Osteoblast (primary cell): ENCODE results near the gene ZBED1. TPM values are rescaled to one million over a fixed set of nuclear protein-coding genes. Genes with fewer than 3 reads are reported as not detected.
A peak's percentile ranks its signal among the peaks of the same experiment; 100 is the strongest.

Source experiments
- DNase-seq: peaks from one replicate; pipeline ENCODE4 v3.0.0; 2011; ENCODE audit warnings: low spot score, mixed read lengths; ENCODE audit not compliant: insufficient read length; ENCODE audit errors: missing footprints
- H2AFZ ChIP-seq: 2 replicates; pipeline ENCODE4 v1.6.0; 2011; ENCODE audit warnings: mild to moderate bottlenecking, low read length
- H3K27ac ChIP-seq: 2 replicates; pipeline ENCODE4 v1.5.1; 2011; ENCODE audit warnings: mild to moderate bottlenecking, low read depth, low read length, moderate library complexity
- H3K27me3 ChIP-seq: 2 replicates; pipeline ENCODE4 v1.6.0; 2012; ENCODE audit warnings: mild to moderate bottlenecking, control low read depth, inconsistent platforms, low read length, moderate library complexity; ENCODE audit not compliant: insufficient read depth
- H3K36me3 ChIP-seq: 2 replicates; pipeline ENCODE4 v1.5.1; 2011; ENCODE audit warnings: mild to moderate bottlenecking, low read length, control low read depth, moderate library complexity; ENCODE audit not compliant: insufficient read depth
- H3K4me1 ChIP-seq: 2 replicates; pipeline ENCODE4 v1.5.1; 2011; ENCODE audit warnings: mild to moderate bottlenecking, low read length, control low read depth, moderate library complexity; ENCODE audit not compliant: insufficient read depth
- H3K4me2 ChIP-seq: 2 replicates; pipeline ENCODE4 v1.6.0; 2011; ENCODE audit warnings: mild to moderate bottlenecking, low read length; ENCODE audit not compliant: insufficient read depth
- H3K4me3 ChIP-seq: fragments of 200-600 bp; sonication (generic); 3 replicates; pipeline ENCODE4 v1.5.1; 2012; ENCODE audit warnings: mild to moderate bottlenecking, low read length, inconsistent platforms; ENCODE audit not compliant: insufficient read depth
- H3K79me2 ChIP-seq: 2 replicates; pipeline ENCODE4 v1.6.0; 2012; ENCODE audit warnings: mild to moderate bottlenecking, low read length, control low read depth, inconsistent platforms; ENCODE audit not compliant: insufficient read depth
- H3K9me3 ChIP-seq: 2 replicates; pipeline ENCODE4 v1.5.1; 2011; ENCODE audit warnings: low read depth, low read length, control low read depth
- H4K20me1 ChIP-seq: 2 replicates; pipeline ENCODE4 v1.6.0; 2012; ENCODE audit warnings: mild to moderate bottlenecking, low read length, control low read depth; ENCODE audit not compliant: insufficient read depth
- CTCF ChIP-seq: IDR thresholded peaks from 2 replicates; pipeline ENCODE4 v1.5.1; 2011; ENCODE audit warnings: mild to moderate bottlenecking, low read depth, low read length, moderate library complexity; ENCODE audit errors: extremely low read depth
- total RNA-seq: library from RNA; depleted of rRNA; stranded (reverse); fragments of >200 nt; gene quantifications from 2 replicates; pipeline ENCODE4 v1.2.3, GENCODE V29; 2012

The ZBED1 gene
- total RNA-seq, 1 donor, result 57.2 TPM

GRCh38 chrX:2540426-2540947 is 39.7 kb upstream of the ZBED1 start:
- H3K36me3 ChIP-seq, result no peaks in the 10 kb centered on the region
- no peaks in the 10 kb centered on the region for H3K79me2 ChIP-seq
- H3K27ac ChIP-seq, result no peak overlapping the region
- DNase-seq, result no peak
- H3K4me1 ChIP-seq, result no peaks in the 10 kb centered on the region
- no peak for TF ChIP-seq CTCF
- H2AFZ ChIP-seq, result no peak overlapping the region
- H4K20me1 ChIP-seq, result no peaks in the 10 kb centered on the region
- no peak overlapping the region for H3K4me3 ChIP-seq
- peaks cover 14% of the 10 kb centered on the region for H3K27me3 ChIP-seq
- H3K4me2 ChIP-seq, result no peak overlapping the region
- H3K9me3 ChIP-seq, result no peaks in the 10 kb centered on the region

GRCh38 chrX:2539586-2539985 is 38.8 kb upstream of the ZBED1 start:
- H4K20me1 ChIP-seq, result no peaks in the 10 kb centered on the region
- H3K36me3 ChIP-seq, result no peaks in the 10 kb centered on the region
- H3K4me1 ChIP-seq, result no peaks in the 10 kb centered on the region
- H3K27me3 ChIP-seq, result peaks cover 14% of the 10 kb centered on the region
- no peaks in the 10 kb centered on the region for H3K79me2 ChIP-seq
- no peak for TF ChIP-seq CTCF
- H3K27ac ChIP-seq, result no peak overlapping the region
- H3K9me3 ChIP-seq, result no peaks in the 10 kb centered on the region
- no peak overlapping the region for H3K4me3 ChIP-seq
- H3K4me2 ChIP-seq, result no peak overlapping the region
- H2AFZ ChIP-seq, result no peak overlapping the region
- DNase-seq, result peak; percentile 42

- H4K20me1 ChIP-seq, result no peaks in the 10 kb centered on the region
- H3K36me3 ChIP-seq, result no peaks in the 10 kb centered on the region
- H3K27me3 ChIP-seq, result peaks cover 14% of the 10 kb centered on the region
- H2AFZ ChIP-seq, result no peak overlapping the region
- no peak overlapping the region for H3K27ac ChIP-seq
- H3K4me1 ChIP-seq, result no peaks in the 10 kb centered on the region
- no peaks in the 10 kb centered on the region for H3K79me2 ChIP-seq
- H3K4me2 ChIP-seq, result no peak overlapping the region
- no peaks in the 10 kb centered on the region for H3K9me3 ChIP-seq
- DNase-seq, result no peak
- H3K4me3 ChIP-seq, result no peak overlapping the region
- TF ChIP-seq CTCF, result no peak
Measured at GRCh38 chrX:2538031-2538757, 37.4 kb upstream of the ZBED1 start.

- Histone ChIP-seq H4K20me1 (no peaks in the 10 kb centered on the region), H3K4me3 (no peak overlapping the region)
- no peak for TF ChIP-seq CTCF
Measured at GRCh38 chrX:2536974-2537373, 36.2 kb upstream of the ZBED1 start.

More at GRCh38 chrX:2536974-2537373, 36.2 kb upstream of the ZBED1 start:
- Histone ChIP-seq H3K79me2 (no peaks in the 10 kb centered on the region), H3K27ac (no peak overlapping the region), H3K4me2 (no peak overlapping the region), H3K36me3 (no peaks in the 10 kb centered on the region), H3K9me3 (no peaks in the 10 kb centered on the region), H3K27me3 (peaks cover 14% of the 10 kb centered on the region), H2AFZ (no peak overlapping the region), H3K4me1 (no peaks in the 10 kb centered on the region)
- DNase-seq, result no peak
